ENCODE measurements around the gene PRX.

PRX gene

DNA sequence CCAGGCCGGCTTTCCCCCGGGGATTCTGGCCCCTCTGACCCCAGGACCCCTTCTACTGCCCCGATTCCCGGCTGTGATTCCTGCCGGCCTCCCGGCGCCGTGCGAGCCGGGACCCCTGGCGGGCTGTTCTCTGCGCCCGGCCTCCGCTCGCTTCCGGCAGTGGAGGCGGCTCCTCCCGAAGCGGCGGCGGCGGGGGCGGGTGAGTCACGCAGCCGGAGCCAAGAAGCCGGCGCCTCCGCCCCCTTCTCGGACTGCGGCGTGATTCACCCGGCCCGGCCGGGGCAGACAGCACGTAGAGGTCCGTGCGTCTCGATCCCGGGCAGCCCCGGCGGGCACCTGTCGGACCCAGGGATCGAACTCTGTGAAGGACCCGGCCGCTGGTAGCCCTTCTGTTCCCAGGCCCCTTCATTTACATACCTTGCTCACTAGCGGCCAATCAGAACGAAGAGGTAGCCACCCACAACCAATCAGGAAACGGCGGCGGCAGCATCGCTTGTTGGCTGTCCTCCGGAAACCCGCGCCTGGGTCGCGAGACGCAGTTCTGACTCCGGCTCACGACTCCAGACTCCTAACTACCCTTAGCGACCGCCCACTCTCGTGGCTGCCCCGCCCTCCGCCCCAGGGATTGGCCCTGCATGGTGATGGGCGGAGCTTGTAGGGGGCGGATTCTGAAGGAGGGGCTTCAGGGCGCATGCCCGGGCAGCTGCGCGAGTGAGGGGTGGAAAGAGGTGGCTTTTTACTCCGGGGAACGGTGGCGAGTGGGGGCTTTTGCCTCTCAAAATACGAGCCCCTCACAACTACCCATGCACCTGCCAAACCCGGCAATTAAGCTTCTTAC, 12.5 kb upstream of the PRX start, which contains the start of gene SERTAD1:
Gene SERTAD1 (minus strand): TSS at position 543 of the 838 bp plus-strand sequence. CDS start 2,446 bp downstream, outside the sequence.
- peaks cover 9% of the 10 kb centered on the region for H3K27me3 Mint-ChIP-seq (ENCODE audit: low read depth, poor library complexity)
- H3K4me3 Mint-ChIP-seq = peak within 1 kb of the TSS; percentile 90
- no peaks in the 10 kb centered on the region for H3K9me3 Mint-ChIP-seq
- H3K27ac Mint-ChIP-seq = peak within 1 kb of the TSS; percentile 96
- peaks cover 4% of the 10 kb centered on the region for H3K36me3 Mint-ChIP-seq (ENCODE audit: low read depth)
- DNase-seq = peak; percentile 100
- peaks cover 32% of the 10 kb centered on the region for H3K4me1 Mint-ChIP-seq
- TF ChIP-seq CTCF (IDR thresholded peaks at IDR 0.05) = peak; percentile 76

DNA sequence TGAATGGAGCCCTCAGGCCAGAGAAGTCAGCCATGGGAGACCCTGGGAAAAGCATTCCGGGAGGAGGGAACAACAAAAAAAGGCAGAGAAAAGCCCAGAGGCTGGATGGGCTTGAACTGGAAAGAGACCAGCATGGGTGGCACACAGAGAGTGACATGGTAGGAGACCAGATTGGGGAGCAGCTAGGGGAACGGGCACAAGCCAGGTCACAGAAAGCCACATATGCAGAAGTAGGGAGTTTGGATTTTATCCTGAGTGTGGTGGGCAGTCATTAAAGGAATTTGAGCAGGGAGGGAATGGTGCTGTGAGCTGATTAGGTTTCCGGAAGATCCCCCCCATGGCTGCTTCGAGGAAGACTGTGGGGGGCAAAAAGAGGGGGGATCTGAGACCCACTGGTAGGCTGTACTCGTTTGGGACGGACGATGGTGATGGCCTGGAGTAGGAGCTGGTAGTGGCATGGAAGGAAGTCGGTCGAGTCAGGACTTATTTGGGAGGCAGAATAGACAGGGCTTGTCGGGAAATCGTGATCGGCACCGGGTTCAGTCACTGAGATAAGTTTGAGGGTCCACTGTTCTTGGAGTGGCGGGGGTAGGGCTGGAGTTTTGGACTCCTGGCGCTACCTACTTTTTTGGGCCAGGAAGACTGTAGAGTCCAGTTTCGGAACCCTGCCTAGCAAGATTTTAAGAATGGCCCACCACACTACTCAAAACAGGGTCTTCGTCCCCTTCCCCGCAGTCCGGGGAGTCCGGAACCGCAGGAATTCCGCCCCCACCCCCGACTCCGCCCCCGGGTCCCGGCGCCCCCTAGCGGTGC, 11.7 kb upstream of the PRX start:
- no peak for TF ChIP-seq CTCF (IDR thresholded peaks at IDR 0.05)
- Mint-ChIP-seq H3K4me1 (peaks cover 32% of the 10 kb centered on the region), H3K27me3 (ENCODE audit: low read depth, poor library complexity) (peaks cover 9% of the 10 kb centered on the region), H3K9me3 (no peaks in the 10 kb centered on the region), H3K27ac (peak overlapping the region; percentile 96), H3K36me3 (ENCODE audit: low read depth) (peaks cover 4% of the 10 kb centered on the region), H3K4me3 (peak overlapping the region; percentile 90)
- no peak for DNase-seq

GRCh38 chr19:40423938-40424337, 10.8 kb upstream of the PRX start:
- no peak overlapping the region for H3K4me3 Mint-ChIP-seq
- peaks cover 35% of the 10 kb centered on the region for H3K4me1 Mint-ChIP-seq
- H3K27ac Mint-ChIP-seq = no peak overlapping the region
- DNase-seq = no peak
- no peaks in the 10 kb centered on the region for H3K9me3 Mint-ChIP-seq
- TF ChIP-seq CTCF (IDR thresholded peaks at IDR 0.05) = no peak
- H3K27me3 Mint-ChIP-seq (ENCODE audit: low read depth, poor library complexity) = peaks cover 9% of the 10 kb centered on the region
- peaks cover 4% of the 10 kb centered on the region for H3K36me3 Mint-ChIP-seq (ENCODE audit: low read depth)

GRCh38 chr19:40422748-40423566, 9.8 kb upstream of the PRX start:
- DNase-seq = no peak
- TF ChIP-seq CTCF (IDR thresholded peaks at IDR 0.05) = no peak
- Mint-ChIP-seq H3K4me3 (no peak overlapping the region), H3K27ac (no peak overlapping the region), H3K4me1 (peaks cover 42% of the 10 kb centered on the region), H3K9me3 (no peaks in the 10 kb centered on the region), H3K27me3 (ENCODE audit: low read depth, poor library complexity) (peaks cover 10% of the 10 kb centered on the region), H3K36me3 (ENCODE audit: low read depth) (peaks cover 4% of the 10 kb centered on the region)

DNA sequence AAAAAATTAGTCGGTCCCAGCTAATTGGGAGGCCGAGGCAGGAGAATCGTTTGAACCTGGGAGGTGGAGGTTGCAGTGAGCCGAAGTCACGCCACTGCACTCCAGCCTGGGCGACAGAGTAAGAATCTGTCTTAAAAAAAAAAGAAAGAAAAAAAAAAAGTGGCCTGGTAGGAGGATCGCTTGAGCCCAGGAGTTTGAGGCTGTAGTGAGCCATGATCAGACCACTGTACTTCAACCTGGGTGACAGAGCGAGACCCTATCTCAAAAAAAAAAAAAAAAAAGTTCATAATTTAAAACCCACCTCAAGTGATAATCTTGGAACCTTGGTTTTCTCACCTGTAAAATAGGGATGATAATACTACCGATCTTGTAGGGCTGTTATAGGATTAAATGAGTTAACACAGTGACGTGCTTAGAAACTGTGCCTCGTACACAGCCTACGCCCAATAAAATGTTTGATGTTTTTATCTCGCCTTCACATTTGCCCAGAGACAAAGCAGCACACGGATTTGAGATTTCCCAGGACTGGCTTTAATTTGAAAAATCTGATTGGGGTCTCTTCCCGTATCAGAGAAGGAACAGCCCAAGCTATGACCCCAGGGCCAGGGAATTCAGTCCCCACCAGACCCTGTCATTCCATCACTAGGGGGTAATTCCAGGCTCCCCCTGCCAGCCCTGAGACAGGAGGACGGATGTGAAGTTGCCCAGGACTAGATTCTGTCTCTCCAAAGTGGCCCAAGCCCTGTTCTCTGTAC, 9.0 kb upstream of the PRX start:
- DNase-seq = no peak
- peak overlapping the region; percentile 90 for H3K27ac Mint-ChIP-seq
- H3K4me1 Mint-ChIP-seq = peaks cover 50% of the 10 kb centered on the region
- H3K27me3 Mint-ChIP-seq (ENCODE audit: low read depth, poor library complexity) = peaks cover 7% of the 10 kb centered on the region
- TF ChIP-seq CTCF (IDR thresholded peaks at IDR 0.05) = no peak
- H3K36me3 Mint-ChIP-seq (ENCODE audit: low read depth) = peaks cover 4% of the 10 kb centered on the region
- H3K4me3 Mint-ChIP-seq = peak overlapping the region; percentile 79
- no peaks in the 10 kb centered on the region for H3K9me3 Mint-ChIP-seq

Measured in nephron progenitor cell (in vitro differentiated cells).